GM23338 (cell line): ENCODE measurements around the gene CMKLR1. TPM values are rescaled to one million over a fixed set of nuclear protein-coding genes. Genes with fewer than 3 reads are reported as not detected.

Experiments
- ATAC-seq: fragments of 200-7000 bp; cut with Tn5 transposase; 3 replicates; pipeline ENCODE4 v1.9.1; 2020
- DNase-seq: peaks from one replicate; pipeline ENCODE4 v3.0.0-alpha.2; 2015; ENCODE audit warnings: low spot score
- H2AFZ ChIP-seq: fragments of 200-600 bp; sonication (generic); 2 replicates; pipeline ENCODE4 v1.8.0; 2016; ENCODE audit warnings: antibody characterized with exemption, mild to moderate bottlenecking, moderate library complexity
- H3F3A ChIP-seq: fragments of 200-600 bp; sonication (generic); replicated peaks from 2 replicates; pipeline ENCODE4 v1.8.0; 2017; ENCODE audit warnings: antibody characterized with exemption, mixed run types, low read depth
- H3K27ac ChIP-seq: fragments of 200-600 bp; sonication (generic); 2 replicates; pipeline ENCODE4 v1.6.1; 2016; ENCODE audit warnings: low read depth
- H3K27me3 ChIP-seq: fragments of 200-600 bp; sonication (generic); 2 replicates; pipeline ENCODE4 v1.8.0; 2016; ENCODE audit warnings: mild to moderate bottlenecking, mixed run types, moderate library complexity; ENCODE audit not compliant: insufficient read depth
- H3K36me3 ChIP-seq: fragments of 200-600 bp; sonication (generic); 2 replicates; pipeline ENCODE4 v1.8.0; 2016; ENCODE audit warnings: mild to moderate bottlenecking; ENCODE audit not compliant: insufficient read depth
- H3K4me1 ChIP-seq: fragments of 200-600 bp; sonication (generic); 2 replicates; pipeline ENCODE4 v1.8.0; 2016; ENCODE audit warnings: mild to moderate bottlenecking, moderate library complexity; ENCODE audit not compliant: insufficient read depth
- H3K4me2 ChIP-seq: fragments of 200-600 bp; sonication (generic); 2 replicates; pipeline ENCODE4 v1.7.1; 2017; ENCODE audit warnings: mixed run types
- H3K4me3 ChIP-seq: fragments of 200-600 bp; sonication (generic); 2 replicates; pipeline ENCODE4 v1.6.1; 2016; ENCODE audit warnings: mixed run types
- H3K79me2 ChIP-seq: fragments of 200-600 bp; sonication (generic); replicated peaks from 2 replicates; pipeline ENCODE4 v1.8.0; 2017; ENCODE audit warnings: mild to moderate bottlenecking; ENCODE audit not compliant: insufficient read depth
- H3K9me2 ChIP-seq: fragments of 200-600 bp; sonication (generic); 2 replicates; pipeline ENCODE4 v1.8.0; 2017; ENCODE audit not compliant: insufficient read depth
- H4K20me1 ChIP-seq: fragments of 200-600 bp; sonication (generic); replicated peaks from 2 replicates; pipeline ENCODE4 v1.8.0; 2017; ENCODE audit warnings: mild to moderate bottlenecking; ENCODE audit not compliant: insufficient read depth
- H3K27ac Mint-ChIP-seq: 2 replicates; pipeline ENCODE4 v1.8.0; 2020; ENCODE audit warnings: inconsistent platforms, mild to moderate bottlenecking, moderate library complexity, mixed read lengths
- H3K27me3 Mint-ChIP-seq: 3 replicates; pipeline ENCODE4 v1.8.0; 2022; ENCODE audit warnings: low read depth, mild to moderate bottlenecking, moderate library complexity, mixed read lengths, inconsistent platforms; ENCODE audit not compliant: insufficient read depth, poor library complexity
- H3K36me3 Mint-ChIP-seq: 3 replicates; pipeline ENCODE4 v1.8.0; 2021; ENCODE audit warnings: low read depth, mild to moderate bottlenecking, inconsistent platforms, moderate library complexity, mixed read lengths
- H3K4me1 Mint-ChIP-seq: 3 replicates; pipeline ENCODE4 v1.8.0; 2020; ENCODE audit warnings: mild to moderate bottlenecking, inconsistent platforms, mixed read lengths
- H3K4me3 Mint-ChIP-seq: 3 replicates; pipeline ENCODE4 v1.8.0; 2021; ENCODE audit warnings: moderate library complexity, mild to moderate bottlenecking, inconsistent platforms, mixed read lengths
- H3K9me3 Mint-ChIP-seq: 3 replicates; pipeline ENCODE4 v1.8.0; 2020; ENCODE audit warnings: moderate library complexity, mild to moderate bottlenecking, inconsistent platforms, mixed read lengths
- CREB1 ChIP-seq: fragments of 250-450 bp; sonication (Bioruptor Pico); IDR thresholded peaks from 2 replicates; pipeline ENCODE4 v1.5.0; 2020; ENCODE audit warnings: low read depth, mild to moderate bottlenecking, moderate library complexity
- CTCF ChIP-seq, 2 experiments: fragments of 200-600 bp in 1 of 2; sonication (generic) in 1 of 2; conservative IDR thresholded peaks; 2 replicates each; pipeline versions ENCODE4 v1.5.1 to v1.6.1; 2016 to 2017; ENCODE audit warnings: antibody characterized with exemption in 2 of 2, low read depth in 2 of 2, mild to moderate bottlenecking in 2 of 2, moderate library complexity in 1 of 2
- ETS1 ChIP-seq: IDR thresholded peaks from 2 replicates; pipeline ENCODE4 v1.6.1; 2016; ENCODE audit warnings: antibody characterized with exemption
- EZH2phosphoT487 ChIP-seq: fragments of 200-600 bp; sonication (generic); IDR thresholded peaks from one replicate; pipeline ENCODE4 v1.8.1; 2018; ENCODE audit warnings: antibody characterized with exemption; ENCODE audit not compliant: unreplicated experiment
- JUNB ChIP-seq: IDR thresholded peaks from one replicate; pipeline ENCODE4 v1.6.1; 2016; ENCODE audit warnings: antibody characterized with exemption; ENCODE audit not compliant: unreplicated experiment
- POLR2AphosphoS5 ChIP-seq: IDR thresholded peaks from 2 replicates; pipeline ENCODE4 v1.6.1; 2016; ENCODE audit warnings: antibody characterized with exemption, low read depth
- REST ChIP-seq: IDR thresholded peaks from one replicate; pipeline ENCODE4 v1.6.1; 2018; ENCODE audit warnings: antibody characterized with exemption; ENCODE audit not compliant: unreplicated experiment
- STAT1 ChIP-seq: IDR thresholded peaks from one replicate; pipeline ENCODE4 v1.6.1; 2016; ENCODE audit warnings: antibody characterized with exemption; ENCODE audit not compliant: unreplicated experiment
- ZNF114 ChIP-seq: fragments of 250-450 bp; sonication (Bioruptor Pico); IDR thresholded peaks from 2 replicates; pipeline ENCODE4 v1.5.0; 2020; ENCODE audit warnings: mild to moderate bottlenecking, moderate library complexity
- ZNF331 ChIP-seq: fragments of 250-450 bp; sonication (Bioruptor Pico); IDR thresholded peaks from 2 replicates; pipeline ENCODE4 v1.5.0; 2020; ENCODE audit warnings: low read depth, mild to moderate bottlenecking, moderate library complexity
- ZNF462 ChIP-seq: fragments of 250-450 bp; sonication (Bioruptor Pico); IDR thresholded peaks from 2 replicates; pipeline ENCODE4 v1.5.0; 2020; ENCODE audit warnings: mild to moderate bottlenecking, moderate library complexity
- polyA plus RNA-seq: library from polyadenylated mRNA; unstranded; fragments of >200 nt; fragmentation: Nextera tagmentation; extraction: Ambion mirVana; gene quantifications from 2 replicates; pipeline ENCODE4 v1.2.1, GENCODE V29; 2016
- total RNA-seq: library from RNA; depleted of rRNA; stranded (reverse); fragments of >200 nt; shearing (Covaris generic); gene quantifications from 2 replicates; pipeline ENCODE4 v1.2.3, GENCODE V29; 2014

Gene CMKLR1
- total and polyA plus RNA-seq, 2 experiments from 2014 or later = 0.40 to 2.6 TPM

GRCh38 chr12:108260039-108260438 is 79.1 kb downstream of the CMKLR1 start (continued):
- no peak for TF ChIP-seq ZNF462 (CRISPR knock-in tag)
- no peak for TF ChIP-seq ZNF114 (CRISPR knock-in tag)
- TF ChIP-seq STAT1 = no peak
- TF ChIP-seq ZNF331 (CRISPR knock-in tag) = no peak
- no peak for TF ChIP-seq CREB1 (CRISPR knock-in tag)

GRCh38 chr12:108257610-108258106 is 81.5 kb downstream of the CMKLR1 start:
- Histone ChIP-seq H3K4me3 (no peak overlapping the region), H3K4me1 (peaks cover 24% of the 10 kb centered on the region), H3K36me3 (no peaks in the 10 kb centered on the region), H2AFZ (no peak overlapping the region), H3K27ac (no peak overlapping the region), H3F3A (no peaks in the 10 kb centered on the region), H3K4me2 (no peak overlapping the region), H3K9me2 (peaks cover 10% of the 10 kb centered on the region; the same call in 1 of the 2 replicates), H3K27me3 (no peaks in the 10 kb centered on the region), H3K79me2 (no peaks in the 10 kb centered on the region), H4K20me1 (no peaks in the 10 kb centered on the region)
- Mint-ChIP-seq H3K36me3 (peaks cover 19% of the 10 kb centered on the region), H3K4me1 (peaks cover 24% of the 10 kb centered on the region), H3K27ac (no peak overlapping the region), H3K9me3 (peaks cover 39% of the 10 kb centered on the region), H3K27me3 (peaks cover 2% of the 10 kb centered on the region), H3K4me3 (no peak overlapping the region)
- DNase-seq (no peak), ATAC-seq (no peak)
- TF ChIP-seq STAT1 (no peak), CREB1 (CRISPR knock-in tag) (no peak), EZH2phosphoT487 (no peak), JUNB (no peak), ZNF114 (CRISPR knock-in tag) (no peak), POLR2AphosphoS5 (no peak), REST (no peak), CTCF (conservative IDR thresholded peaks at IDR 0.05; ENCODE audit: low read depth in 2 of 2) (no peak), ZNF331 (CRISPR knock-in tag) (no peak), ETS1 (no peak)
